NCI-H1048 (cell line): ENCODE data around the gene LILRB2.
"Not testable (repeated sequence)": the region's sequence is repeated elsewhere in the genome, so short reads cannot be mapped to it uniquely, and the experiment has no call there.

Source experiments
- DNase-seq: peaks from one replicate; lab custom pipeline; 2025; lab: John Stamatoyannopoulos, UW

LILRB2 gene

GRCh38 chr19:54305141-54305540 lies 24.2 kb upstream of the LILRB2 start:
- DNase-seq = no peak

- no peak for DNase-seq
These were observed 21.3 kb upstream of the LILRB2 start for GRCh38 chr19:54302257-54302656.

- no peak for DNase-seq
These were observed 18.6 kb upstream of the LILRB2 start for GRCh38 chr19:54299515-54299914.

GRCh38 chr19:54299126-54299498 lies 18.2 kb upstream of the LILRB2 start:
- no peak for DNase-seq

- no peak for DNase-seq
These were observed 17.6 kb upstream of the LILRB2 start for GRCh38 chr19:54298357-54299125.

- DNase-seq = no peak
These were observed 16.9 kb upstream of the LILRB2 start for GRCh38 chr19:54297759-54298305.

GRCh38 chr19:54294539-54294938 lies 13.6 kb upstream of the LILRB2 start:
- DNase-seq = no peak

- DNase-seq = not testable (repeated sequence)
These were observed 8.2 kb upstream of the LILRB2 start for GRCh38 chr19:54289160-54289559.

- DNase-seq = no peak
These were observed 6.5 kb upstream of the LILRB2 start for GRCh38 chr19:54287456-54287855.

GRCh38 chr19:54286283-54286682 lies 5.4 kb upstream of the LILRB2 start:
- not testable (repeated sequence) for DNase-seq

- DNase-seq = not testable (repeated sequence)
These were observed 4.6 kb upstream of the LILRB2 start for GRCh38 chr19:54285427-54286056.

GRCh38 chr19:54282686-54283470 lies 2.0 kb upstream of the LILRB2 start:
- DNase-seq = no peak

GRCh38 chr19:54281729-54282075 lies 792 bp upstream of the LILRB2 start:
- DNase-seq = not testable (repeated sequence)

- DNase-seq = not testable (repeated sequence)
These were observed 469 bp downstream of the LILRB2 start for GRCh38 chr19:54280441-54280840.

GRCh38 chr19:54280025-54280424 lies 885 bp downstream of the LILRB2 start:
- not testable (repeated sequence) for DNase-seq

GRCh38 chr19:54279406-54279962 lies 1.4 kb downstream of the LILRB2 start:
- DNase-seq = no peak

- not testable (repeated sequence) for DNase-seq
These were observed 2.2 kb downstream of the LILRB2 start for GRCh38 chr19:54278571-54279195.

- DNase-seq = not testable (repeated sequence)
These were observed 2.9 kb downstream of the LILRB2 start for GRCh38 chr19:54278056-54278455.

GRCh38 chr19:54277111-54277615 lies 3.7 kb downstream of the LILRB2 start:
- DNase-seq = not testable (repeated sequence)

GRCh38 chr19:54275951-54276350 lies 5.0 kb downstream of the LILRB2 start:
- DNase-seq = no peak

GRCh38 chr19:54274516-54274915 lies 6.4 kb downstream of the LILRB2 start:
- not testable (repeated sequence) for DNase-seq

- no peak for DNase-seq
These were observed 7.1 kb downstream of the LILRB2 start for GRCh38 chr19:54273821-54274220.
